ENCODE data around the gene RSU1. TPM values are rescaled to one million over a fixed set of nuclear protein-coding genes. Genes with fewer than 3 reads are reported as not detected.

The RSU1 gene
- total and polyA plus RNA-seq, 7 donors, result 46.2 to 94.7 (median 62.4) TPM

GRCh38 chr10:16768702-16769101 is 48.5 kb downstream of the RSU1 start:
- WGBS, 2 donors, result 98% methylated on average over 5 of the region's 5 CpGs
- no peak for DNase-seq
- H3K36me3 ChIP-seq, result no peaks in the 10 kb centered on the region
- peaks cover 0 to 5% (median 0%) of the 10 kb centered on the region in 4 donors for H3K4me1 ChIP-seq
- intact Hi-C loops (cut with DNase I), result no loop called here
- no peak overlapping the region for H3K4me3 ChIP-seq
- TF ChIP-seq POLR2AphosphoS5 (IDR thresholded peaks at IDR 0.05) (no peak), POLR2A (IDR thresholded peaks at IDR 0.05) (no peak), EP300 (IDR thresholded peaks at IDR 0.05) (no peak)
- TF ChIP-seq, protein P1, sequence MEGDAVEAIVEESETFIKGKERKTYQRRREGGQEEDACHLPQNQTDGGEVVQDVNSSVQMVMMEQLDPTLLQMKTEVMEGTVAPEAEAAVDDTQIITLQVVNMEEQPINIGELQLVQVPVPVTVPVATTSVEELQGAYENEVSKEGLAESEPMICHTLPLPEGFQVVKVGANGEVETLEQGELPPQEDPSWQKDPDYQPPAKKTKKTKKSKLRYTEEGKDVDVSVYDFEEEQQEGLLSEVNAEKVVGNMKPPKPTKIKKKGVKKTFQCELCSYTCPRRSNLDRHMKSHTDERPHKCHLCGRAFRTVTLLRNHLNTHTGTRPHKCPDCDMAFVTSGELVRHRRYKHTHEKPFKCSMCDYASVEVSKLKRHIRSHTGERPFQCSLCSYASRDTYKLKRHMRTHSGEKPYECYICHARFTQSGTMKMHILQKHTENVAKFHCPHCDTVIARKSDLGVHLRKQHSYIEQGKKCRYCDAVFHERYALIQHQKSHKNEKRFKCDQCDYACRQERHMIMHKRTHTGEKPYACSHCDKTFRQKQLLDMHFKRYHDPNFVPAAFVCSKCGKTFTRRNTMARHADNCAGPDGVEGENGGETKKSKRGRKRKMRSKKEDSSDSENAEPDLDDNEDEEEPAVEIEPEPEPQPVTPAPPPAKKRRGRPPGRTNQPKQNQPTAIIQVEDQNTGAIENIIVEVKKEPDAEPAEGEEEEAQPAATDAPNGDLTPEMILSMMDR (IDR thresholded peaks at IDR 0.05), result no peak
- H3K27ac ChIP-seq, result no peak overlapping the region
- H3K27me3 ChIP-seq, result no peaks in the 10 kb centered on the region
- no peaks in the 10 kb centered on the region for H3K9me3 ChIP-seq

- TF ChIP-seq, protein P1 (IDR thresholded peaks at IDR 0.05), result no peak
- TF ChIP-seq EP300 (IDR thresholded peaks at IDR 0.05) (no peak), POLR2AphosphoS5 (IDR thresholded peaks at IDR 0.05) (no peak), POLR2A (IDR thresholded peaks at IDR 0.05) (no peak)
- intact Hi-C loops (cut with DNase I), result no loop called here
- peaks cover 0 to 10% (median 0%) of the 10 kb centered on the region in 4 donors for H3K36me3 ChIP-seq
- H3K4me1 ChIP-seq, result peaks cover 0 to 5% (median 0%) of the 10 kb centered on the region in 4 donors
- H3K27me3 ChIP-seq, result no peaks in the 10 kb centered on the region
- no peak overlapping the region for H3K27ac ChIP-seq
- H3K9me3 ChIP-seq, result no peaks in the 10 kb centered on the region
- WGBS, 2 donors, result 71 to 78% methylated on average over 12 of the region's 12 CpGs
- no peak overlapping the region for H3K4me3 ChIP-seq
- DNase-seq, result no peak
These were observed 51.5 kb downstream of the RSU1 start for GRCh38 chr10:16765509-16766375.

DNA sequence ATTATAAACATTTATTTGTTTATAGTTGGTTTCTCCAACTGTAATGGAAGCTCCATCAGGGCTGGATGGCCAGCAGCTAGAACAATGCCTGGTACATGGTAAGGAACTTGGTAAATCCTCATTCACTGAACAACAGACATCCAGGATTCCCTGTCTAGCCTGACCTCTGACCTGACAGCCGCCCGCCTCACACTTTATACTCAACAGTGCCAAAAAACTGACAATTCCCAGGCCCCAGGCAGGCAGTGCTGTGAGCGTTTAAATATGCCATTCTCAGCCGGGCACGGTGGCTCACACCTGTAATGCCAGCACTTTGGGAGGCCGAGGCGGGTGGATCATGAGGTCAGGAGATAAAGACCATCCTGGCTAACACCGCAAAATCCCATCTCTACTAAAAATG is 55.9 kb downstream of the RSU1 start:
- DNase-seq, result no peak
- no peak overlapping the region for H3K4me3 ChIP-seq
- no peak for TF ChIP-seq EP300 (IDR thresholded peaks at IDR 0.05)
- no peak for TF ChIP-seq POLR2A (IDR thresholded peaks at IDR 0.05)
- TF ChIP-seq POLR2AphosphoS5 (IDR thresholded peaks at IDR 0.05), result no peak
- TF ChIP-seq, protein P1 (IDR thresholded peaks at IDR 0.05), result no peak
- WGBS, 2 donors, result 90 to 96% methylated on average over 8 of the region's 8 CpGs
- H3K36me3 ChIP-seq, result peaks cover 0 to 23% (median 3%) of the 10 kb centered on the region in 4 donors
- intact Hi-C loops (cut with DNase I), result no loop called here
- no peak overlapping the region for H3K27ac ChIP-seq
- peaks cover 0 to 5% (median 0%) of the 10 kb centered on the region in 4 donors for H3K4me1 ChIP-seq
- no peaks in the 10 kb centered on the region for H3K27me3 ChIP-seq
- H3K9me3 ChIP-seq, result no peaks in the 10 kb centered on the region

GRCh38 chr10:16756561-16757221 is 60.5 kb downstream of the RSU1 start:
- no peak overlapping the region for H3K4me3 ChIP-seq
- 90 to 92% methylated on average over 12 of the region's 12 CpGs for WGBS, 2 donors

More at GRCh38 chr10:16756561-16757221, 60.5 kb downstream of the RSU1 start:
- Histone ChIP-seq H3K36me3 (peaks cover 0 to 26% (median 13%) of the 10 kb centered on the region in 4 donors), H3K27ac (no peak overlapping the region), H3K4me1 (peaks cover 0 to 5% (median 0%) of the 10 kb centered on the region in 4 donors), H3K27me3 (no peaks in the 10 kb centered on the region), H3K9me3 (no peaks in the 10 kb centered on the region)
- no peak for DNase-seq
- intact Hi-C loops (cut with DNase I), result no loop called here
- TF ChIP-seq EP300 (IDR thresholded peaks at IDR 0.05), result no peak
- no peak for TF ChIP-seq POLR2A (IDR thresholded peaks at IDR 0.05)
- no peak for TF ChIP-seq POLR2AphosphoS5 (IDR thresholded peaks at IDR 0.05)
- TF ChIP-seq, protein P1 (IDR thresholded peaks at IDR 0.05), result no peak

Data from sigmoid colon (tissue), 7 donors.